Measurements from ENCODE around the gene TNFAIP8. TPM values are rescaled to one million over a fixed set of nuclear protein-coding genes. Genes with fewer than 3 reads are reported as not detected.

TNFAIP8 gene
- total and polyA plus RNA-seq, 10 of the 15 experiments (the other 5 are each of a cell fraction or from before 2014, with no cell fraction given) = 124 to 324 (median 177) TPM

- TF ChIP-seq ZNF592 (IDR thresholded peaks at IDR 0.05) (no peak), ZNF24 (IDR thresholded peaks at IDR 0.05) (no peak), SMAD1 (IDR thresholded peaks at IDR 0.05; ENCODE audit: low read depth, partially characterized antibody) (no peak), ZNF217 (IDR thresholded peaks at IDR 0.05) (no peak), STAT1 (conservative IDR thresholded peaks at IDR 0.05) (no peak), SUZ12 (IDR thresholded peaks at IDR 0.05; ENCODE audit: unreplicated experiment) (no peak), KAT2A (conservative IDR thresholded peaks at IDR 0.05; ENCODE audit: control insufficient read depth, low read depth, low read length) (no peak), ZBTB40 (IDR thresholded peaks at IDR 0.05; ENCODE audit: borderline replicate concordance) (no peak), HDGF (IDR thresholded peaks at IDR 0.05) (no peak), TAF1 (IDR thresholded peaks at IDR 0.05; ENCODE audit: borderline replicate concordance, low read depth, low read length) (no peak)
Observed at GRCh38 chr5:119347991-119348390, 7.8 kb upstream of the TNFAIP8 start (continued).

All from GM12878 (cell line).